Activated effector memory CD4-positive, alpha-beta T cell treated with anti-CD3 and anti-CD28 coated beads, Interleukin-2, amount 50 U/mL, for 16 hours (primary cell): ENCODE results near the gene SLC2A11.
"Not testable (repeated sequence)": the region's sequence is repeated elsewhere in the genome, so short reads cannot be mapped to it uniquely, and the experiment has no call there.

ENCODE experiments used
- DNase-seq: peaks from one replicate; pipeline ENCODE4 v3.0.0-alpha.2; 2020

The SLC2A11 gene

DNA sequence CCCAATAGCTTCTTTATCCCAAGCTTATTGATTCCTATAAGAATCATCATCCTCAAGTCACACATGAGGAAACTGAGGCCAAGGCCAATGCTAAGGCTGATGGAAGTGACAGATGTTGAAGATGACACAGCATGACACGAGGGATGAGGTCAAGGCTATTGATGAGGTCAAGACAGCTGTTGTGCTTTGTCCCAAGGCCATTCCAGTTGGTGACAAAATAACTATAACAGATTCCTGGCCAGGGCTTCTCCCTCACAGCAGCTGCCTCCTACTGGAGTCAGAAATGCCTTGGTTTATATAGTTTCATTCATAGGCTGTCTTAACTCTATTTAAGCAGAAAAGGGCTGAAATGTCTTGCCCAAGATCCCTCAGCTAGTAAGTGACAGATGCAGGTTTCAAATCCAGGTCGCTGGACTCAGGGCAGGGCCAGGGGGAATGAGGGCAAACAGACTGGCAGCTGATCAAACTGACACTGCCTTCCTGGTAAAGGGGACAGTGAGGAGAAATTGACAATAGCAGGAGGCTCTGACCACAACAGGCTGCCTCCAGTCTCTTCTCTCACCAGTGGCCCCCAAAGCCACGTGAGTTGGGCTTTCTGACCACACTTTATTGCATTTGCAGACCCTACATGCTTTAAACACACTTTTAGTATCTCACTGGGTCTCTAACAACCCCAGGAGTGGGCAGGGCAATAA lies 53.0 kb downstream of the SLC2A11 start:
- DNase-seq = no peak

DNA sequence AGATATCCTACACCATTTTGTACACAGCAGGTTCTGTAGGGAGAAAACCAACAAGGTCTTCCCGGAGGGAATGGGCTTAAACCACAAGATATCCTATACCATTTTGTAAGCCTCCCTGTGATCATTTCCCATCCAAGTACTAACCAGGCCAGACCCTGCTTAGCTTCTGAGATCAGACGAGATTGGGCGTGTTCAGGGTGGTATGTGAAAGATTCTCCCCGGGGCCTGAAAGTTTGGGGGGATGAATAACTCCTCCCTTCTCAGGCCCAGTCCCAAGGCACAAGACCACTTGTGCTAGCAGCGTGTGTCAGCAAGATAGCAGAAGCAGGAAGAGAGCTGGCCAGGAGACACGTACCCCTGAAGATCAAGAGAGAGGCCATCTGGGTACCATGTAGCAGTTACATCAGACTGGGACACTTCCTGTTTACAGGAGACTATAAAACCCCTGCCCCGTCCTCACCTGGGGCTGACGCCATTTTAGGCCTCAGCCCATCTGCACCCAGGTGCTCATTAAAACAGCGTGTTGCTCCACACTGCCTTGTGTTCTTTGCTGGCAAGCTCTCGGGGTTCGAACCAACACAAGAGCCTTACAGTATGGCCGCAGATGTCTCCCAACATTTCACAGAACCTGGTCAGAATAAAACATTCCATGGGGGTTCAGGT lies 53.8 kb downstream of the SLC2A11 start:
- no peak for DNase-seq

DNA sequence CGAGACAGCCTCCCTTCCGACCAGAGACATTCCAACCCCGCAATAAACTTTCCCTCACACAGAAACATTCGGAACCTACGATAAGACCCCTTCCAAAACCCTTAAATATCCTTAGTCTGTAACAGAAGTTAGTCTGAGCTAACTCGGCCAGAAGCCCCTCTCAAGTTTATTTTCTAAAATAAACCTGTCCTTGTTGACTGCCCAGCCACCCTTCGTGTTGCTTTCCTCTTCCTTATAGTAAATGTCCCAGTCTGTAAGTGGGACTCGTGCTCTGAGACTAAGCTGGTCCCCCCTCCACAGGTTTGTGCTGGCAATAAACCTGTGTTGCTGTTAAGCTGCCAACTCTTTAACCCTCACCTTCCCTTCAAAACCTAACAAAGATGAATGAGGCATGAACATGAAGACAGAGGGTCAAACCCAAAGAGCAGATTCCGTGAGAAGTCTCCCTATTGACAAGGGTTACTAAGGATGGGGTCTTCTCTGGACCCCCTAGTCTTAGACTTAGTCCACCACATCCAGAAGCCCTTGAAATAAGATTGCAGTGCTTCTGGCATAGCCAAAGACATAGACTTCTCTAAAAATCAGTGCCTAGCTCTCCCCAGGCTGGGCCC lies 54.7 kb downstream of the SLC2A11 start:
- DNase-seq = no peak

DNA sequence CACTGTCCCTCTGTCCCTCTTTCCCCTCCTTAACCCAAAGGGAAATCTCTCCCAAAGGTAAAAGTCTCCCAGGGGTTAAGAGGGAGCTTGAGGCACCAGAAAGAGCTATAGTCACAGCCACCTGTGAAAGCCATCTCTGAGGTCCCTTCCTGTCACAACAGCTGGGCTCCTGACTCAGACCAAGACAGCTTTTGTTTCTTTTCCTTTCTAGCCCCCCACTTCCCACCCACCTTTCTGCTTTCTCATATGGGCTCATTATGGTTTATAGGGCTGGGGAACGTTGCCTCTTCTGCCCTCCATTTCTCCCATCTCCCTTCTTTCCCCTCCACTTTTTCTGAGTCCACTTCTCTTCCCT lies 55.6 kb downstream of the SLC2A11 start:
- no peak for DNase-seq

DNA sequence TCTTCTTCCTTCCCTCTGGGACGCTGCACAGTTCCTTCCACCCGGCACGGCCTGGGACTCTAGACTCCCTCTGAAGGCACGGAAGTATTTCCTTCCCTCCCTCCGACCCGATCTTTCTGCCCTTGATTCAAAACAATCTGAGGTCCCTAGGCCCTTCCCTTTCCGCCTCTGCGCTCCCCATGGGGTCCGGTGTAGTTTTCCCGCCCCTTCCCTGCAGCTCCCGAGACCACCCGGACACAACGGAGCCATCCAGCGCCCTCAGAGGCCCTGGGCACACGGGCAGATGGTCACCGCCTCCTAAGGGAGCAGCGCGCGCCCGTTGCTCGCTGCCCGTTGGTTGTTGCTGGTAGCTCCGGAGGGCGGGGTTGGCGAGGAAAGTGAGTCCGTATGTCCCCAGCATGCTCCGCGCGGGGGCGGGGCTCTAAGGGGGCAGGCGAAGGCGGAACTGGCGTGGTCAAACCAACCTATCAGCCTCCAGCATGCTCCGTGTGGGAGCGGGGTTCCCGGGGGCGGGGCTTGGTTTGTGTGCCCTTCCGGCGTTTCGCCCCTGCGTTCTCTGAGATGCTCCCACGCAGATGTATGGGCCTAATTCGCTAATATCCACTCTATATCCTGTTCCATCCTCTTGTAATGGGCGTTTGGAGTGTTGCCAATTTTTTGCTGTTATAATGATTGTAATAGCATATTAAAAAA lies 56.1 kb downstream of the SLC2A11 start:
- peak; percentile 100 for DNase-seq

DNA sequence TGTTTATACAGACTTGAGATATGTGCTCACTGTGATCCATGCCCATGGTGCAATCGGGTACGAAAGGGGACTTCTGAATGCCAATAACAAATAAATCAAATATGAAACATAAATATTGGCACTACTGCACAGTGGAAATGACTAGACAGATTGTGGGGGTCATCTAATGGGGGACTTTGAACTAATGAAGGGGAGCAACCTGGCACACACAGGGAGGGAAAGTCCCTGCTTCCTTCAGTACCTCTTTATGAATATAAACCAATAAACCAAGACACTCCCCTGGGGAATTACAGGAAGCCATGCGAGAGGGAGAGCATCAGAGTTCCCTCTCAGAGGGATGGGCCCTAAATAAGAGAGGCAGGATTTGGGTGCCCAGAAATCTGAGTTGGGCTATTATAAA lies 57.6 kb downstream of the SLC2A11 start:
- no peak for DNase-seq

DNA sequence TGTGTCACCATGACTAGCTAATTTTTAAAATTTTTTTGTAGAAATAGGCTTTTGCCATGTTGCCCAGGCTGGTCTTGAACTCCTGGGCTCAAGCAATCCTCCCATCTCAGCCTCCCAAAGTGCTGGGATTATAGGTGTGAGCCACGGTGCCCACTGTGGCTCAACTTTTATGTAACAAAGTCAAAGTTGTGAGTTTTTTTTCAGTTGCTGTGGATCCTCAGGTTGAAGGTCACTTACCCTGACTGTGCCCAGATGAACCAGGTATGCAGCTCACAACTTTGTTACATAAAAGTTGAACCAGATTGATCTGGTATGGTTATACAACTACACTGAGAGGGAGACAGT lies 62.6 kb downstream of the SLC2A11 start:
- DNase-seq = not testable (repeated sequence)

DNA sequence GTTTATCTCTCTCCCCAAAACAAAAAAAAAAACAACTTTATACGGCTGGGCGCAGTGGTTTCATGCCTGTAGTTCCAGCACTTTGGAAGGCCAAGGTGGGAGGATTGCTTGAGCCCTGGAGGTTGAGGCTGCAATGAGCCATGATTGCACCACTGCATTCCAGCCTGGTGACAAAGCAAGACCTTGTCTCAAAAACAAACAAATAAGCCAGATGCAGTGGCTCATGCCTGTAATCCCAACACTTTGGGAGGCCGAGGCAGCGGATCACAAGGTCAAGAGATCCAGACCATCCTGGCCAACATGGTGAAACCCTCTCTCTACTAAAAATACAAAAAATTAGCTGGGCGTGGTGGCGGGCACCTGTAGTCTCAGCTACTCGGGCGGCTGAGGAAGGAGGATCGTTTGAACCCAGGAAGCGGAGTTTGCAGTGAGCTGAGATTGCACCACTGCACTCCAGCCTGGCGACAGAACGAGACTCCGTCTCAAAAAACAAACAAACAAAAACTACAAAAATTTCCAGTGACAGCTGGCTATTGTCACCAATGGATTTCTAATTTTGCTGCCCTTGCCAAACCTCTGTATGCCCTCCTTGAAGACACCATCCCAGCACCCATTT lies 64.0 kb downstream of the SLC2A11 start:
- not testable (repeated sequence) for DNase-seq

DNA sequence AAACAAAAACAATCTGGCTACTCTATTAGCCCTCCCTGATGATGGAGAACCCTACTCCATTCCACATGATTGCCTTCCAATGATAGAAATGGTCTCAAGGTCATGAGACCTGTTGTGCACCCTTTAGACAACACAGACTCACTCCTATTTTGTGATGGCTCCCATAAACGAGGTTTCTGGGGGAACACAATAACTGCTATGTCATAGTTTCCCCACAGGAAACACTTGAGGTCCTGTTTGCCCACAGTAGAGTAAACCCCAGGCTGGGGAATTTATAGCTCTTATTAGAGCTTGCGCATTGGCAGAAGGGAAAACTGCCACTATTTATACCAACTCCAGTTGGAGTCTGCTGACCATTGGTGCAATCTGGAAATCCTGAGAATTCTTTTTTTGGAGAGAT lies 65.2 kb downstream of the SLC2A11 start:
- DNase-seq = no peak

DNA sequence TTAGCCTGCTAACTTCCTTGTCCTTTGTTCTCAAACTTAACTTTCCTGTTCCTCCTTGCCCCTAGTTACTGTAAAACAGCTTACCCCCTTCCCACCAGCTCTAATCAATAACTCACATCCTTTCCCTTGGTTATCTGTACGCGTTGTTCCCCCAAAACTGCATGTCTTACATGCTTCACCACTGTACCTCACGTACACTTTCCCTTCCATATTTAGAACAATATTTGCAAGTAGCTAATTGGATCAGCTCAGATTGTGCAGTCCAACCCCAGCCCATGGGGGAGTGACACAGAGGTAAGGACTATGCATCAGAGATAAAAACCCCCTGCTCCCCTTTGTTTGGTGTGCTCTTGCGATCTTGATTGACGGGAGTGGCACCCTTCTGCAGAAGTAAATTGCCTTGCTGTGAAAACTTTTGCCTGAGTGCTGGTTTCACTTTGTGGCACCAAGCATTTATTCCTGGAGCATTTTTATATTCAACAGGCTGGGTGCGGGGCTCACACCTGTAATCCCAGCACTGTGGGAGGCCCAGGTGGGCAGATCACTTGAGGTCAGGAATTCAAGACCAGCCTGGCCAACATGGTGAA lies 67.4 kb downstream of the SLC2A11 start:
- DNase-seq = no peak

DNA sequence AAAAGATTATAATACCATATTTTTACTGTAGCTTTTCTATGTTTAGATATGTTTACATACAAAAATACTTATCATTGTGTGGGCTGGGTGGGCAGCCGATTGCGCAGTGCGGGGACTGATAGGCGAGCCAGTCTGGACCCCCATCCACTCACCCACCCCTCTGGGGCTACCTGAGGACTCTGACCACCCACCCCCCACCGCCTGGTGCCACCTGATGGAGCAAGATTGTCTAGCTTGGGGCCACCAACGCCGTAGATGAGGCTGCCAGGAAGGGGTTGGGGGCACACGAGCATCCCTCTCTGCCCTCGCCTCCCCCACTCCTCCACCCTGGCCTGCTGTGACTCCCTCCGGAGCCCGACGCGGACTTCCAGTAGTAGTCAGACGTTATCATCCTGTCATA lies 68.9 kb downstream of the SLC2A11 start:
- DNase-seq = no peak
